Endometrial microvascular endothelial cells (primary cell): ENCODE results near the gene TMEM131L. TPM values are rescaled to one million over a fixed set of nuclear protein-coding genes. Genes with fewer than 3 reads are reported as not detected.
"Not testable (repeated sequence)": the region's sequence is repeated elsewhere in the genome, so short reads cannot be mapped to it uniquely, and the experiment has no call there.

Experiments used
- in situ Hi-C: cut with HindIII; loops from 2 replicates; pipeline ENCODE4 v1.10.0; 2017; ENCODE audit warnings: low sequenced_read_pairs, low pct_unique_long_range_greater_than_20kb; ENCODE audit errors: inconsistent ontology term
- total RNA-seq: library from RNA; depleted of rRNA; stranded (reverse); fragments of >200 nt; gene quantifications from one replicate; pipeline ENCODE4 v1.2.3, GENCODE V29; 2015; ENCODE audit errors: inconsistent ontology term

Gene TMEM131L
- 21.4 TPM for total RNA-seq

- in situ Hi-C loops: no loop called here
Measured at GRCh38 chr4:153466081-153466948, at the start of gene TMEM131L. TMEM131L (plus strand) TSS chr4:153466360; CDS start chr4:153466398, 38 bp downstream.

- in situ Hi-C loops: not testable (repeated sequence)
Measured at GRCh38 chr4:153416456-153416855, 49.7 kb upstream of the TMEM131L start.

- in situ Hi-C loops: no loop called here
Measured at GRCh38 chr4:153418121-153418520, 48.0 kb upstream of the TMEM131L start.

GRCh38 chr4:153418558-153418957, 47.6 kb upstream of the TMEM131L start:
- in situ Hi-C loops: no loop called here

- in situ Hi-C loops: no loop called here
Measured at GRCh38 chr4:153419029-153419428, 47.1 kb upstream of the TMEM131L start.

GRCh38 chr4:153419673-153420278, 46.4 kb upstream of the TMEM131L start:
- in situ Hi-C loops: no loop called here

GRCh38 chr4:153420361-153420760, 45.8 kb upstream of the TMEM131L start:
- in situ Hi-C loops: no loop called here

- in situ Hi-C loops: no loop called here
Measured at GRCh38 chr4:153421941-153422340, 44.2 kb upstream of the TMEM131L start.

- in situ Hi-C loops: no loop called here
Measured at GRCh38 chr4:153426207-153426885, 39.8 kb upstream of the TMEM131L start.

- in situ Hi-C loops: no loop called here
Measured at GRCh38 chr4:153427363-153428071, 38.6 kb upstream of the TMEM131L start.

GRCh38 chr4:153428941-153429475, 37.2 kb upstream of the TMEM131L start:
- in situ Hi-C loops: no loop called here

GRCh38 chr4:153432965-153433753, 33.0 kb upstream of the TMEM131L start:
- in situ Hi-C loops: no loop called here

- in situ Hi-C loops: no loop called here
Measured at GRCh38 chr4:153433754-153434105, 32.4 kb upstream of the TMEM131L start.

- in situ Hi-C loops: no loop called here
Measured at GRCh38 chr4:153434190-153434589, 32.0 kb upstream of the TMEM131L start.

GRCh38 chr4:153438916-153439756, 27.0 kb upstream of the TMEM131L start:
- in situ Hi-C loops: no loop called here

- in situ Hi-C loops: no loop called here
Measured at GRCh38 chr4:153439831-153440230, 26.3 kb upstream of the TMEM131L start.

GRCh38 chr4:153440475-153440874, 25.7 kb upstream of the TMEM131L start:
- in situ Hi-C loops: no loop called here
